ELR (cell line): ENCODE data around the gene VSIG4.
"Not testable (repeated sequence)": the region's sequence is repeated elsewhere in the genome, so short reads cannot be mapped to it uniquely, and the experiment has no call there.

ENCODE experiments used
- DNase-seq: peaks from one replicate; pipeline ENCODE4 v3.0.0-alpha.2; 2015; ENCODE audit warnings: low read depth

VSIG4 gene

DNA sequence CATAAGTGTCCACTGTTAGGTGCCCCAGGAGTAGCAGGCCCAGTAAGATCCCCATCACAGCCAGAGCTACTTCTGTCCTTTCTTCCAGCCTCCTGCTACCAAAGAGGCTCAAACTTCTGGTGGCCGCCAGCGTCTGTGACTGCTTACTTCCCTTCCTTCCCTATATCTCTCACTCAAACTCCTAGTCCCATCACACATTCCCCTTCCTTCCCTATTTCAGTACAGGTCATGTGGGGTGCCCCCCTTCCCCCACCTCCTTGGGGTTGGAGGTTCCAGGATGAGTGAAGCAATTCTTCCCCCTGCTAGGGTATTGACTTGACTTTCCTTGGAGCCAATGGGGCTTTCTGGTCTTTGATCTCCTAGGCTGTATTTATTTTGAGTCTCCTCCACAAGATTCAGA lies at the start of gene VSIG4:
VSIG4 (minus strand) TSS at position 137 of the 400 bp plus-strand sequence; CDS start at position 55, 82 bp downstream.
- DNase-seq = no peak

DNA sequence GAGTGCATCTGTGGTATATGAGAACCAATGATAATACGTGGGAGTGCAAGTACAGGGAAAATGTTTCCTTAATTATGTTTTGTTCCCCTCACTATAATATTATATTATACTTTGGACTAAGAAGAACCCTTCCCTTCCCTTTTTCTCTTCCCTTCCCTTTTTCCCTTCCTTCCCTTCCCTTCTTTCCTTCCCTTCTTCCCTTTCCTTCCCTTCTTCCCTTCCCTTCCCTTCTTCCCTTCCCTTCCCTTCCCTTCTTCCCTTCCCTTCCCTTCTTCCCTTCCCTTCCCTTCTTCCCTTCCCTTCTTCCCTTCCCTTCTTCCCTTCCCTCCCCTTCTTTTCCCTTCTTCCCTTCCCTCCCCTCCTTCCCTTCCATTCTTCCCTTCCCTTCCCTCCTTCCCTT lies 36.9 kb upstream of the VSIG4 start:
- no peak for DNase-seq

DNA sequence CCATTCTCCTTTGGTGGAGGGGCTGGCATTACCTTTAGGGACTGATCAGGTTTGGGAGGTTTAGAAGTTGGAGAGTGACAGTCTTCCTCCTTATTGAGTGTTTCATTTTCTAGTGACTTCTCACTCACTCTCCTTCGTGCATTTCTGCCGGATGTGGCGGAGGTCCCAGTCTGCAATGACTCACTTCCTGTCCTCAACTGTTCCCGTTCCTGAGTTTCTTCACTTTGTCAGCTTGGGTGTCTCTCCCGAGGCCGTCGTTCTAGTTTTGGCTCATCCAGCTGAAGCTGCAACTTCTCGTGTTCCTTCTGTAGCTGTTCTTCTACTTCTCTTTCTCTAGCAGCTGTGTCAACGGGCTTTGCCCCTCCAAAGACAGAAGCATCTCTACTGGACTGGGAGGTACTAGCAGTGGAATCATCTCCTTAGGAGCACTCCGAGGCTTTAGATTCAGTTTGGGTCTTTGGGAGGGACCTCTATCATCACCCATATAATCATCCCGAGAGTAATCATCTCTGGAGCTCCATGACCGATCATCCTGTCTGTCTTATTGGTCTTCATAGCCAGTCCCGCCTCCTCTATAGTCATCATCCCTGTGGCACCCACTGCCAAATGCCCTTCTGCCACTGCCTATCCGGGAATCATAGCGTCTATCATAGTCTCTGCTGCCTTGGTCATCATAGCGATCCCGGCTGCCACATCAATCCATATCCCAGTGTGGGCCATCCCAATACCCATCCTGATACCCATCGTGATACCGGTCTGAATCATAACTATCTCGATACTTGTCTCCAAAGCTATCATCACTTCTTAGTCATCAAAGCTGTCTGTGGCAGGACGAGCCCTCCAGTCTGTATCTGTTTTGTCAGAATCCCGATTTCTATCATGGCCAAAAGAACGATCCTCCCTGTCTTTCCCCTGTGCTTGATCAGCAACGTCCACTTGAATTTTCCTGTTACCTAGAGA lies 35.3 kb upstream of the VSIG4 start:
- no peak for DNase-seq

GRCh38 chrX:66071126-66071525 lies 31.2 kb upstream of the VSIG4 start:
- no peak for DNase-seq

DNA sequence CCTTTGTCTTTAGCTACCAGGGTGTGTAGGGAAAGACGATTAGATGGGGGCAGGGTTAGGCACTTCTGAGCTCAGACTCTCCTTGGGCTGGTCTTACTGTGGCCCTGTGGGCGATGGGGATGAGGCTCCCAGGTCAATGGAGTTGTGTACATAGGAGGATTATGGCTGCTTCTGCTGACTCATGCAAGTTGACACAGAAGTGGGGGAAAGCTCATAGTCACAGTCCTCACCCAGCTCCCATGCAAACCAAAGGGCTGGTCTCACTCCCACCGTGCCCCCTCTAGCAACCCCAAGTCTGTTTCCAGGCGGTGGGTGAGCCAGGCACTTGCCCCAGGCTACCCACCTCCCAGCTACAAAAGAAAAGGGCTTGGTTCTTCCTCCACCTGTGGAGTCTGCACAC lies 24.4 kb upstream of the VSIG4 start:
- no peak for DNase-seq

GRCh38 chrX:66057019-66057418 lies 17.1 kb upstream of the VSIG4 start:
- not testable (repeated sequence) for DNase-seq

- no peak for DNase-seq
These were observed 15.1 kb upstream of the VSIG4 start for GRCh38 chrX:66054978-66055377.

DNA sequence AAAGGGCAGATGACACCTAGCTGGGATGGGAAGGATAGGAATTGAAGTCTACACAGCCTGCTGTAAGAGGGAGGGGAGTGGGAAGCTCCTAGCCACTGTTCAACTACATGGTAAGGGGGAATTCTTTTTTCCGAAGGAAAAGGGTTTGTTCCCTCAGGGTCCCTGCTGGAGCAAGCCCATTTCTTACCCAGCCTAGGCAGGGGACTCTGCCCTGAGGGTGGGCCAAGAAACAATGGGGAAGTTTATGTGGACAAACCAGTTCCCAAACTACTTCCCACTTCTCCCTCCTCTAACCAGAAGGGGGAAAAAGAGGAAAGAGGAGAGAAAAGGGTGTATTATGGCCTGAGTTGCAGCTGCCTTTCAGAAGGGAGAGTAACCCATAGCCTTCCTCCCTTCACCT lies 13.5 kb upstream of the VSIG4 start:
- no peak for DNase-seq

- DNase-seq = no peak
These were observed 12.1 kb upstream of the VSIG4 start for GRCh38 chrX:66051980-66052379.

GRCh38 chrX:66050140-66050569 lies 10.3 kb upstream of the VSIG4 start:
- no peak for DNase-seq

- no peak for DNase-seq
These were observed 9.2 kb upstream of the VSIG4 start for GRCh38 chrX:66049056-66049455.

DNA sequence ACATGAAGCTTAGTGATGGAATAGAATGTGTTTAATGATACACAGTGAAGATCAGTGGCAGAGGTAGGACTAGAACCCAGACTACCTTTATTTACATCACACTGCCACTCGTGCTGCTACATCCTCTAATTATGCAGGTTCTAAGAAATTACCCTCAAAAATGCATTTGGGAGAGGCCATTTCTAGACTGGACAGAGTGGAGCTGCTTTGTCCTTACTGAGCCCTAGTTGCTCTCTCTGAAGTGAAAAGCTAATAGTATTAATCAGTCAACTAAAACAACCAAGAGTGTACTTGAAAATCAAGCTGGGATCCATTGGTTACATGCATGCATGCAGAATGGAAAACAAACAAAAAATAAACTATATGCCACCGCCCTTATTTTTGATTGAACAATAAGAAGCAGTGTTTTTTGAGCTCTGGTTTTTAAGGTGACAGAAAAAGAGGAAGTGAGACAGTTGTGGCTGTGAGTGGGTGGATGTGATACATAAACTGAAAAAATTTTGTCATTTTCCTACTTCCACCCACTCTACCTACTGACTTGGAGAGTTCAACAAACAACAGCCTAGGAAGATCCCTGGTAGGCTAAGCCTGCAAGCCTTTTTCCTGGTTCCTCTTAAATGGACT lies 6.8 kb upstream of the VSIG4 start:
- no peak for DNase-seq

- DNase-seq = no peak
These were observed 6.0 kb upstream of the VSIG4 start for GRCh38 chrX:66045894-66046293.

DNA sequence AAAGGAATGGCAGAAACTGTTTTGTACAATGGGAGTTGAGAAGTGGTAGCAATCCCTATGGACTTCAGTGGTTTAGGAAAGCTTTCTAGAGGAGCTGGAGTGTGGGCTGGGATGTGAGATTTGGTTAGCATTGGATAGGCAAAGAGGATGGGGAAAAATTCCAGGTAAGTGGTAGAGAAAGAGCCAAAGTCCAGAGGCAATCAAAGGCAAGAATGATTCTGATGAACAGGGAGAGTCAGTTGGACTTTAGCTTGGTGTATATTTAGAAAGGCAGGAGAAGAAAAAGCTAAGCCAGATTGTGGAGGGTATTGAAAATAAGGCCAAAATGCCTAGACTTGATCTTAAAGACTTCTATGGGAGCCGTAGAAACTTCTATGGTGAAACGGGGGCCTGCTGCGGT lies 3.7 kb upstream of the VSIG4 start:
- DNase-seq = no peak

DNA sequence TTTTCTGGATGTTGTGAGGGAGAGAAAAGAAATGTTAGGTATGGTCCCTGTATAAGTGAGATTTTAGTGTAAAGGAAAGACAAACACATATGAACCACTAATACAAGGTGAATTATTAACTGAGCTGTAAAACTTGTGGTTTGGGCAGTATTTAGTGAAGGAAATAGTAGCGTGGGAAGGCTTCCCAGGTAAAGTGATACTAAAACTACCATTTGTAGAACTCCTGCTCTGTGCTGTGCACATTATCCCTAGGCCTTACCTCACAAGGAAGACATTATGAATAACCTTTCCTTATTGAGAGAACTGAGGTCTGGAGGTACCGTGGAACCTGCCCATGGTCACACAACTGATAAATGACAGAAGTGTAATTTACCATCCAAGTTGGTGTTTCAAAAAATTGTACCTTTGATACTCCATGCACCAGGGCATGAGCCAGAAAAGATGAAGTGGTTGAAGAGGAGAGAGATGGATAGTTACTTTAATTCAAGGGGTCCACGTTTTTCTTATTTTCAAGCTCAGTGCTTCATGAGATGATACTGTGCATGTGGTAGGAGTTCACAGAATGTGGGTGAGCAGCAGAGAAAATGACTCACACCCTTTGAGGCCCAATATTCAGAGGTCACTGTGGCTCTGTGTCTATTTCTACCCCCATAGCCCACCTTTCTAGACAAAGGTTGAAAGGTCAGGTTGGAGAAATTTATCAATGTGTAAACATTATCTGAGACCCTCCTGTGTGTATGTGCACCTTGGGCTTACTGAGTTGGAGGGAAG lies 2.6 kb upstream of the VSIG4 start:
- DNase-seq = no peak

GRCh38 chrX:66038115-66038514 lies 1.8 kb downstream of the VSIG4 start:
- no peak for DNase-seq

- DNase-seq = no peak
These were observed 3.6 kb downstream of the VSIG4 start for GRCh38 chrX:66036231-66036630.

DNA sequence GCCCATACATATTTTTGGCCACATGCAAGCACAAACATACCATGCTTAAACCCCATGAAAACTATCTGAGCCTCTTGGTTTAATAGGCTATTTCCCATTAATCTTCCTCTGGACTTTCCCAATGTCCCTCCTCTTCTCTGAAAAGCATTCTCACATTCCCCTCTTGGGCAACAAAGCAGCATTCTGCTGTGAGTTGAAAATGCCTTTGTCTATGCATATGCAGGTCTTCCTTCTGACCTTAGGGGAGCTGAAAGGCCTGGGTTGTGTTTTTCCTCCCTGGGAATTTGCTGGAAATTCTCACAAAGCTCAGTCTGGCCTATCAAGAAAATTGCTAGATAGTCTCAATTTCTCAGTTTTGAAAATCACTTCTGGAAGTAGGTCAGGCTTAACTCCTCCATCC lies 4.2 kb downstream of the VSIG4 start:
- DNase-seq = no peak

- DNase-seq = peak; percentile 4
These were observed 9.2 kb downstream of the VSIG4 start for GRCh38 chrX:66030505-66031317.

- no peak for DNase-seq
These were observed 10.9 kb downstream of the VSIG4 start for GRCh38 chrX:66028936-66029335.

- no peak for DNase-seq
These were observed 15.3 kb downstream of the VSIG4 start for GRCh38 chrX:66024570-66024969.

- no peak for DNase-seq
These were observed 15.8 kb downstream of the VSIG4 start for GRCh38 chrX:66024092-66024467.
